Measurements from ENCODE around the gene ABCA5.

- TF ChIP-seq CTCF (IDR thresholded peaks at IDR 0.05; ENCODE audit: borderline replicate concordance, extremely low read depth, low read length, poor library complexity, severe bottlenecking) (no peak), EZH2 (IDR thresholded peaks at IDR 0.05; ENCODE audit: borderline replicate concordance, low read depth, low read length, severe bottlenecking) (no peak)
Measured at GRCh38 chr17:69254187-69254586, 72.7 kb downstream of the ABCA5 start.
